Duodenal mucosa (tissue), 2 donors: ENCODE results near the gene CASR.

Experiments
- H3K27ac ChIP-seq: one replicate; pipeline ENCODE4 v1.7.0; 2013; ENCODE audit warnings: low read depth, low read length
- H3K27me3 ChIP-seq, 2 donors: one replicate each; pipeline ENCODE4 v1.7.0; 2013; ENCODE audit warnings: low read length in 2 of 2, control low read depth in 1 of 2; ENCODE audit not compliant: insufficient read depth in 2 of 2, control insufficient read depth in 1 of 2
- H3K36me3 ChIP-seq, 2 donors: one replicate each; pipeline ENCODE4 v1.7.0; 2013; ENCODE audit warnings: low read length in 2 of 2, control low read depth in 1 of 2; ENCODE audit not compliant: insufficient read depth in 2 of 2, control insufficient read depth in 1 of 2
- H3K4me1 ChIP-seq, 2 donors: one replicate each; pipeline ENCODE4 v1.7.0; 2013; ENCODE audit warnings: low read length in 2 of 2, control low read depth in 1 of 2; ENCODE audit not compliant: insufficient read depth in 2 of 2, control insufficient read depth in 1 of 2
- H3K4me3 ChIP-seq, 2 donors: one replicate each; pipeline ENCODE4 v1.7.0; 2013; ENCODE audit warnings: low read length in 2 of 2, low read depth in 1 of 2
- H3K9ac ChIP-seq, 2 donors: one replicate each; pipeline ENCODE4 v1.7.0; 2013; ENCODE audit warnings: low read length in 2 of 2, low read depth in 1 of 2
- H3K9me3 ChIP-seq, 2 donors: one replicate each; pipeline ENCODE4 v1.7.0; 2013; ENCODE audit warnings: low read length in 2 of 2, control low read depth in 1 of 2; ENCODE audit not compliant: control insufficient read depth in 1 of 2

Gene CASR

DNA sequence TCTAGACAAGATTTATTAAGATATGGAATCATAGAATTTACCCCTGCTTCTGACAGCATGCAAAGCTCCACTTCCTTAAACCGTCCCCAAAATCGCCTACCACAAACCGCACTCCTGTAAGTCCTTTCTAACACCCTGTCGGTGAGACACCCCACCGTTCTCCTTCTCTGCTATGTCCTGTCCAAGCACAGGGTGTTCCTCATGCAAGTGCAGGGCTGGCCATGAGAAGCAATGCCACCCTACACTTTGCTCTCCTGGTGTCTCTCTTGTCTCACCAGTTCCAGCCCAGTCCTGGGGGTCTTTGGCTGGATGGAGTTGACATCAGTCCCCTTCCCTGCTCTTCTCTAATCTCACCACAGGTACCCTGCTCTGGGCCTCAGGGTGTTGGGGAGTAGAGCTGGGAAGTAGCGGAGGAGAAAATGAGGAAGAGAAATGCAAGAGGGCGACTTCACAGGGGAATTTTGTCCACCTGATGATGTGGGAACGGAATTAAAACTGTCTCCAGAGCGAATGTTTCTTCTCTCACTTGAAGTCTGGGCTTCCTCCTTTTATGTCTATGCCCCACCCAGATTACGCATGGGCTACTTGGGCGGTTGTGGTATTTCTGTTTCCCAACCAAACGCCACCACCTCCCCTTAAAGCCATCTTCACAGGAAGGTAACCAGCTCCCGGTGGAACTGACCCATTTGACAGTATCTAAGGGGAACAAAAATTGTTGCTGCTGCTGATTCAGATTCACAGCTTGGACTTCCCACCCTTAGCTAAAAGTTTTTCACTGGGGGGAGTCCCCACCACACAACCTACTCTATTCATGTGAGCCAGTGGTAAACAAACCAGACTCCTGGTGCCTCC is 49.9 kb downstream of the CASR start:
- H3K4me3 ChIP-seq, result peak overlapping the region in 1 of 2 donors; percentile 3

DNA sequence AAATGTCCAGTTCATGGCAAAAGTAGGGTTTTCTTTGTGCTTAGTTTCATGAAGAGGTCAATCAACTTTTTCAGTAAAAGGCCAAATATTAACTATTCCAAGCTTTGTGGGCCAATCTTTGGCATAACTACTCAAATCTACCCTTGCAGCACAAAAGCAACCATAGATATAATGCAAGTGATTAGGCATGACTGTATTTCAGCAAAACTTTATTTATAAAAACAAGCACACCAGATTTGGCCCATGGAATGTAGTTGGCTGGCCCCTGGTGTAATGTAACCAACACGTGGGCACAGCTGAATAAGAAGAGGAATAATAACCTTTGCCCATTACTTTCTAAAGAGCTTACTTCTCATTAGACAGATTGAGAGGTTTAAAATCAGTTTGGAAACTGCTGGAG is 50.6 kb downstream of the CASR start:
- Histone ChIP-seq H3K9me3 (no peaks in the 10 kb centered on the region), H3K36me3 (no peaks in the 10 kb centered on the region), H3K4me3 (no peak overlapping the region), H3K27ac (no peak overlapping the region), H3K4me1 (no peaks in the 10 kb centered on the region), H3K9ac (no peak overlapping the region), H3K27me3 (no peaks in the 10 kb centered on the region)

More for the DNA sequence above, 49.9 kb downstream of the CASR start:
- no peak overlapping the region for H3K27ac ChIP-seq
- H3K36me3 ChIP-seq, result no peaks in the 10 kb centered on the region
- H3K9ac ChIP-seq, result no peak overlapping the region
- H3K27me3 ChIP-seq, result no peaks in the 10 kb centered on the region
- no peaks in the 10 kb centered on the region for H3K9me3 ChIP-seq
- H3K4me1 ChIP-seq, result no peaks in the 10 kb centered on the region

DNA sequence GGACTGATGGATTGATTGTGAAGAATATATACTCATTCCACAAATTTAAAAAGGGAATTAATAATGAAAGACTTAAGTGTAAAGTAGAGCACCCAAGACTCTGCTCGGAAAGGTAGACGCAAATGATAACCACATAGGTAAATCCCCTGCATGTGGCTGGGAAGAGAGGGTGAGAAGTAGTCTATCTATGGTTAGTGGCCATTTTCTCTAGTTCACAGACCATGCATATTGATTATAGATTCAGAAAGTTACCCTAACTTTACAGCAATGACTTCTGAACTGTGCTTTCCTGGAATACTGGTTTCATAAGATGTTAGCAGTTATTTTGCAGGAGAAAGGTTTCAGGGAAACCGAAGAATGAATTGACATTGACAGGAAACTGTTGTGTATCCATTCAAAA is 51.7 kb downstream of the CASR start:
- H3K4me3 ChIP-seq, result no peak overlapping the region
- no peaks in the 10 kb centered on the region for H3K36me3 ChIP-seq
- no peaks in the 10 kb centered on the region for H3K9me3 ChIP-seq
- H3K9ac ChIP-seq, result no peak overlapping the region
- H3K27me3 ChIP-seq, result no peaks in the 10 kb centered on the region
- H3K4me1 ChIP-seq, result no peaks in the 10 kb centered on the region
- no peak overlapping the region for H3K27ac ChIP-seq

DNA sequence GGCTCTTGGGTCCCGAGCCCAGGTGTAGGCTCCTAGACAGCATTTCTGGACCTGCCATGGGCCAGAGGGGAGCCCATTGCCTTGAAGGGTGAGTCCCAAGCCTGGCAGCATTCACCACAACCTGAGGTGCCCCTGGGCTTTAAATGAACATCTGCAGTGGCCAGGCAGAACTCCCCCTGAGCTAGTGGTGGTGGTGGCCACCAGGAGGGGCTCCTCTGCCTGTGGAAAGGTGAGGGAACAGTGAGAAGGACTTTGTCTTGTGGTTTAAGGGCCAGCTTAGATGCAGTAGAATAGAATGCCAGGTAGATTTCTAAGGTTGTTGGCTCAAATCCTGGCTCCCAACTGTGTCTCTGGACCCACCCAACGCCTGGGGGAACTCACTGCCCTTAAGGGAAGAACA is 55.6 kb downstream of the CASR start:
- H3K27ac ChIP-seq, result no peak overlapping the region
- H3K9ac ChIP-seq, result no peak overlapping the region
- no peaks in the 10 kb centered on the region for H3K4me1 ChIP-seq

DNA sequence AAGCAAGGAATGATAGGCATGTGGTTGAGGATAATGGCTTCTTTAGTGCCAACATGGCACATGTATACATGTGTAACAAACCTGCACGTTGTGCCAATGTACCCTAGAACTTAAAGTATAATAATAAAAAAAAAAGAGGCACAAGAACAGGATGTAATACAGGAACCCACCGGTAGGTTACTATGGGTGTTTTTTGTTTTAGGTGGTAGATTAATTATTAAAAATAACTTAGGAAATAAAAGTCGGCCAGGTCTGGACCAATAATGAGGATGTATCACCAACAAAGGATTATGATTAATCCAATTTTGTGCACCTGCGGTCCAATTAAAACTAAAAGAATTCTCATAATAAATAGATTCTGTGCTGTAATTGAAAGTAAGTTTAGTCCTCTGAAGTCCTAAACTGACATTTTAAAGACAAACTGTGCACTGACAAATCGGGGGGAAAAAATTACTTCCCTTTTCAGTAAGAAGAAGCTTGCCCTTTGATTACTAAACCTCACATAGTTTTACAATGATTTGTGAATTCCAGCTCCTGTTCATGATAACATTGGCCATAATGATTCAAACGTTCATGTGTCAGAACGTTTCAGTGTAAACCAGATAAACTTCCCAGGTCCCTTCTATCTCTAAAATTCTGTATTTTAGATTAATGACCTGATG is 62.2 kb downstream of the CASR start:
- Histone ChIP-seq H3K9ac (no peak overlapping the region), H3K27ac (peak overlapping the region; percentile 42), H3K4me1 (peaks cover 3 to 4% of the 10 kb centered on the region in 2 donors)

More for the DNA sequence above, 55.6 kb downstream of the CASR start:
- no peaks in the 10 kb centered on the region for H3K9me3 ChIP-seq
- no peaks in the 10 kb centered on the region for H3K36me3 ChIP-seq
- no peaks in the 10 kb centered on the region for H3K27me3 ChIP-seq
- H3K4me3 ChIP-seq, result no peak overlapping the region

DNA sequence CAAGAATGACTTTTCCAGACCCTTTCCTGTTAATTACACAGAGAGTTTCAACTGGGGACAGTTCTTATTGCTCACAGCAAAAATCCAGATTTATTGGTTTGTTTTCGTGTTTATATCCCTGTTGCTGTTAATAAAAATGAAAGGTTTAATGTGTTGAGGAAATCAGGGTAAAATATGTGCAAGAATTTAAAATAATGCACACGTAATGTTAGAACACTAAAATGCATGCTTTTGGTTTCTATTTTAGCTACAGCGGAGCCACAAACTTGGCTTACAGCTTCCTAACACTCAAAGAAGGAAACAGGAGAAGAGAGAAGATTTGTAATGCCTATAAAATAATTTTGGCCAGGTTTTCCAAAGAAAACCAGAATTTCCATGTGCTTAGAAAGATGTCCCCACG is 62.7 kb downstream of the CASR start:
- H3K9ac ChIP-seq, result no peak overlapping the region
- no peaks in the 10 kb centered on the region for H3K9me3 ChIP-seq
- peak overlapping the region; percentile 42 for H3K27ac ChIP-seq
- H3K27me3 ChIP-seq, result no peaks in the 10 kb centered on the region
- H3K4me1 ChIP-seq, result peaks cover 3 to 4% of the 10 kb centered on the region in 2 donors
- peak overlapping the region; percentile 32 to 48 for H3K4me3 ChIP-seq
- no peaks in the 10 kb centered on the region for H3K36me3 ChIP-seq

More for the DNA sequence above, 62.2 kb downstream of the CASR start:
- Histone ChIP-seq H3K4me3 (peak overlapping the region; percentile 32 to 48), H3K9me3 (no peaks in the 10 kb centered on the region), H3K36me3 (no peaks in the 10 kb centered on the region), H3K27me3 (no peaks in the 10 kb centered on the region)

DNA sequence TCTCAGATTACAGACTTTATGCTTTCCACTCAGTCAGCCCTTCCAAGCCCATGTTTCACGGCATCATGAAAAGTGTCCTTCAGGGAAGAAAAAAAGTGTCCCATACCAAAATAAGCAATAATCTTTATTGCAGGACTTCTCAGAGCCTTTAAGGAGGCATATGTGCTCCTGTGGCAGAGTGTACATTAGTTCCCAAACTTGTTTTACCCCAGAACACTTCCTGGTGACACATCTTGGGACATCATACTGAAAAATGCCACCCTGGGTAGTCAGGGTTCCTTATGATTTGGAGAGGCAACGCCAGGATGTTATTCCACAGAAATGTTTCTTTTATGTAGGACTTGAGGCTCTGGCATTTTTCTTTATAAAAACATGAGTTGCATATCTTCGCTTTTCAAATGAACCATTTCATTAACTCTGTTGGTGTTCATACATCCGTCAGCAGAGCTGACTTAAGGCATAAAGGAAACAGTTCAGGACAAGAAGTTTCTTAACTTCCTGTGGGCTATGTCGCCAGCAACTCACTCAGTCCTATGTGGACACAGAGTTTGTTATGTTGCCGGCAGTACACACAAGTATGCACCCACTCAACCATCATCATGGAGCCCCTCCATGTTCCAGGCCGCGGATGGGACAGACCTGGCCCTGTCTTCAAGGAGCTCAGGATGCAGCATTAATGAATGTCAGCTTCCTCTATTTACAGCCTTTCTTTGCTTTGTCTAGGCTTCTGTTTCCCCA is 63.8 kb downstream of the CASR start:
- H3K4me3 ChIP-seq, result no peak overlapping the region
- H3K27me3 ChIP-seq, result no peaks in the 10 kb centered on the region
- no peaks in the 10 kb centered on the region for H3K36me3 ChIP-seq
- peak overlapping the region; percentile 28 for H3K27ac ChIP-seq
- H3K9ac ChIP-seq, result no peak overlapping the region
- peaks cover 3 to 4% of the 10 kb centered on the region in 2 donors for H3K4me1 ChIP-seq
- no peaks in the 10 kb centered on the region for H3K9me3 ChIP-seq

DNA sequence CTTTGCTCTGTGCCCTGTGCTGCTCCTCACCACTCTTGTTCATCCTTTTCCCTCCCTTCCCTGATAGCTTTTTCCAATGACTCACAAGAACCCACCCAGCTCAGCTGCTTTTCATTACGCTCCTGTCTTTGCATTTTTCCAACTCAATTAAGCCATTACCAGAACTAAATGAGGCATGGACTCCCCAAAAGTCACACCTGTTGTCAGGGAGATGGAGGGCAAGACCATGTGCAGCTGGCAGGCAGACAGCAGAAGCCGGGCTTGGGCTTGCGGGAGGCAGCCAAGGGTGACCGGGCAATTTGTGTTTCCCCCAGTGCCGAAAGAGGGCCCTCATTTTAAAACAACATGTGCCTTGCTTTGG is 64.3 kb downstream of the CASR start:
- H3K4me1 ChIP-seq, result peaks cover 3 to 4% of the 10 kb centered on the region in 2 donors
- H3K9me3 ChIP-seq, result no peaks in the 10 kb centered on the region
- no peaks in the 10 kb centered on the region for H3K36me3 ChIP-seq
- H3K9ac ChIP-seq, result no peak overlapping the region
- no peaks in the 10 kb centered on the region for H3K27me3 ChIP-seq
- H3K4me3 ChIP-seq, result no peak overlapping the region
- H3K27ac ChIP-seq, result peak overlapping the region; percentile 28

DNA sequence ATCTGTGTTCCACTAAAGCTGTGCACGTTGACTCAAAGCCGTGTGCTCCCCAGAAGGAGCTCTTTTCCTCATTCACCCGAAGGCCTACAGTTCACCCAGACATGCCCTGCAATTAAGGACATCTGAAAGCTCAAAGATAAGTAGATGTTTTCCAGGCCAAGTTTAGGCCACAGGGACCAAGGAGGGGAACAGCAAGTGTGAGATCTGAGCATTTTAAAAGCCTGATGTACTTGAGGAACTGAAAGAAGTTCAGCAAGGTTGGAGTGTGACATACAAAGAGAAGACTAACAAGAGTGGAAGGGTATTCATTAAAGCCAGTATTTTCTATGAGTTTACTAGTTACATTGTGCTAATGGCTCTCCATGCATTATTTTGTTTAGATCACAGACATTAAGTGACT is 68.0 kb downstream of the CASR start:
- Histone ChIP-seq H3K4me1 (peaks cover 3 to 4% of the 10 kb centered on the region in 2 donors), H3K36me3 (no peaks in the 10 kb centered on the region), H3K27ac (no peak overlapping the region)

DNA sequence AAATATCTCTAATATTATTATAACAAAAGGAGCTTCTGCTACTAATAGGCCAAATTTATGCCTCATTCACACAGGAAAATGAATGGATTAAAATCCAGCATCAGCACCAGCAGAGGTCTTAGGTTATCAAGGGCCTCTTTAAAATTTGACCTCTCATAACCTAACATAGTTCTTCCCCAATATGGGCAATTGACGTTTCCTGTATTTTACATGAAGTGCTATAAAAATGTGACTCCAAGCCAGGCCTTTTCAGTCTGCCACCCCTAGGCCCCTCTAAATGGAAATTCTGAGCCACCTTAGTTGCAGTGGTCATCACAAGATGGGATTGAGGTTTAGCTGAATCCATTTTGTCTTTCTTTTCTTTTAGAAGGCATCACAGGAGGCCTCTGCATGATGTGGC is 70.1 kb downstream of the CASR start:
- peaks cover 3 to 4% of the 10 kb centered on the region in 2 donors for H3K4me1 ChIP-seq
- H3K9ac ChIP-seq, result no peak overlapping the region
- no peaks in the 10 kb centered on the region for H3K27me3 ChIP-seq
- H3K36me3 ChIP-seq, result no peaks in the 10 kb centered on the region
- H3K27ac ChIP-seq, result no peak overlapping the region
- no peak overlapping the region for H3K4me3 ChIP-seq
- no peaks in the 10 kb centered on the region for H3K9me3 ChIP-seq

More for the DNA sequence above, 68.0 kb downstream of the CASR start:
- no peaks in the 10 kb centered on the region for H3K27me3 ChIP-seq
- H3K4me3 ChIP-seq, result no peak overlapping the region
- H3K9me3 ChIP-seq, result no peaks in the 10 kb centered on the region
- no peak overlapping the region for H3K9ac ChIP-seq
